DOHH2 (cell line): ENCODE results near the gene APLF.

Experiments
- H3F3A ChIP-seq: fragments of 200-600 bp; sonication (generic), shearing (Covaris generic); 2 replicates; pipeline ENCODE4 v1.6.0; 2016; ENCODE audit warnings: antibody characterized with exemption, mild to moderate bottlenecking; ENCODE audit not compliant: control insufficient read depth, insufficient read depth
- H3K27ac ChIP-seq: fragments of 200-600 bp; sonication (generic); 2 replicates; pipeline ENCODE4 v1.5.1; 2014; ENCODE audit warnings: low read depth, mild to moderate bottlenecking, low read length, moderate library complexity
- H3K27me3 ChIP-seq: fragments of 200-600 bp; sonication (generic); 2 replicates; pipeline ENCODE4 v1.6.1; 2014; ENCODE audit warnings: mild to moderate bottlenecking, low read length, mixed read lengths; ENCODE audit not compliant: control insufficient read depth
- H3K36me3 ChIP-seq: fragments of 200-600 bp; sonication (generic); 2 replicates; pipeline ENCODE4 v1.6.1; 2014; ENCODE audit warnings: mild to moderate bottlenecking, low read length, moderate library complexity, mixed read lengths; ENCODE audit not compliant: control insufficient read depth
- H3K4me1 ChIP-seq: fragments of 200-600 bp; sonication (generic); 2 replicates; pipeline ENCODE4 v1.6.1; 2014; ENCODE audit warnings: mild to moderate bottlenecking, low read length, mixed read lengths; ENCODE audit not compliant: control insufficient read depth
- H3K4me2 ChIP-seq: fragments of 200-600 bp; sonication (generic); 2 replicates; pipeline ENCODE4 v1.6.0; 2014; ENCODE audit warnings: mild to moderate bottlenecking, low read length, moderate library complexity
- H3K4me3 ChIP-seq: fragments of 200-600 bp; sonication (generic); 2 replicates; pipeline ENCODE4 v1.5.1; 2014; ENCODE audit warnings: mild to moderate bottlenecking, low read length, mixed read lengths
- H3K79me2 ChIP-seq: fragments of 200-600 bp; sonication (generic); 2 replicates; pipeline ENCODE4 v1.6.1; 2014; ENCODE audit warnings: mild to moderate bottlenecking, low read length, mixed read lengths; ENCODE audit not compliant: control insufficient read depth
- H3K9me2 ChIP-seq: fragments of 200-600 bp; sonication (generic); replicated peaks from 2 replicates; pipeline ENCODE4 v1.6.1; 2014; ENCODE audit warnings: mild to moderate bottlenecking, low read length, mixed read lengths; ENCODE audit not compliant: control insufficient read depth
- H3K9me3 ChIP-seq: fragments of 200-600 bp; sonication (generic); 2 replicates; pipeline ENCODE4 v1.6.1; 2014; ENCODE audit warnings: antibody characterized with exemption, low read length, mixed read lengths; ENCODE audit not compliant: control insufficient read depth, insufficient read depth
- H4K20me1 ChIP-seq: fragments of 200-600 bp; sonication (generic); 2 replicates; pipeline ENCODE4 v1.6.0; 2014; ENCODE audit warnings: low read depth, mild to moderate bottlenecking, antibody characterized with exemption, low read length, moderate library complexity; ENCODE audit not compliant: control insufficient read depth, insufficient read depth
- CTCF ChIP-seq: fragments of 200-600 bp; sonication (generic); IDR thresholded peaks from one replicate; pipeline ENCODE4 v1.5.1; 2014; ENCODE audit warnings: antibody characterized with exemption, mild to moderate bottlenecking, low read depth, low read length; ENCODE audit not compliant: poor library complexity, severe bottlenecking
- EZH2phosphoT487 ChIP-seq: fragments of 200-600 bp; sonication (generic); IDR thresholded peaks from 2 replicates; pipeline ENCODE4 v1.6.1; 2017; ENCODE audit warnings: borderline replicate concordance, mild to moderate bottlenecking, antibody characterized with exemption, low read length, moderate library complexity, mixed read lengths

Gene APLF

DNA sequence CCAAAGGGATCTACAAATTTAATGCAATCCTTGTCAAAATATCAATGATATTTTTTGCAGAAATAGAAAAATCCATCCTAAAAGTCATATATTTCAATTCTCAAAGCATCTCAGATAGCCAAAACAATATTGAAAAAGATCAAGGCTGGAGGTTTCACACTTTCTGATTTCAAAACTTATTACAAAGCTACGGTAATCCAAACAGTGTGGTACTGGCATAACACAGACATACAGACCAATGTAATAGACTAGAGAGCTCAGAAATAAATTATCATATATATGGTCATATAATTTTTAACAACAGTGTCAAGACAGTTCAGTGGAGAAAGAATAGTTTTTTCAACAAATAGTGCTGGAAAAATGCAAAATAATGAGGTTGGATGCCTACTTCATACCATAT, 135.7 kb downstream of the APLF start:
- H3K27ac ChIP-seq: no peak overlapping the region
- no peak overlapping the region for H3K4me3 ChIP-seq
- no peaks in the 10 kb centered on the region for H3K36me3 ChIP-seq
- no peaks in the 10 kb centered on the region for H3F3A ChIP-seq
- H3K4me1 ChIP-seq: no peaks in the 10 kb centered on the region
- TF ChIP-seq CTCF (no peak), EZH2phosphoT487 (no peak)
- H3K9me2 ChIP-seq: no peaks in the 10 kb centered on the region
- no peaks in the 10 kb centered on the region for H3K79me2 ChIP-seq
- H3K4me2 ChIP-seq: no peak overlapping the region
- H3K9me3 ChIP-seq: peaks cover 11% of the 10 kb centered on the region
- H3K27me3 ChIP-seq: no peaks in the 10 kb centered on the region
- H4K20me1 ChIP-seq: no peaks in the 10 kb centered on the region

DNA sequence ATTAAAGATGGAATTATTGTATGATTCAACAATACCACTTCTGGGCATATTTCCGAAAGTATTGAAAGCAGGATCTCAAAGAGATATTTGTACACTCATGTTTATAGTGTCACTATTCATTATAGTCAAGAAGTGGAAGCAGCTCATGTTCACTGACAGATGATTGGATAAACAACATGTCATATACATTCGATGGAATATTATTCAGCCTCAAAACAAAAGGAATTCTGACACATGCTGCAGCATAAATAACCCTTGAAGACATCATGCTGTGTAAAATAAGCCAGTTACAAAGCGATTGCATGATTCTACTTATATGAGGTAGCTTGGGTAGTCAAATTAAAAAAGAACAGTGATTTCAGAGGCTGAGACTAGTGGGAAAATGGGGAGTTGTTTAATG, 136.7 kb downstream of the APLF start:
- H3K4me3 ChIP-seq: no peak overlapping the region
- H3F3A ChIP-seq: no peaks in the 10 kb centered on the region
- no peak overlapping the region for H3K27ac ChIP-seq

DNA sequence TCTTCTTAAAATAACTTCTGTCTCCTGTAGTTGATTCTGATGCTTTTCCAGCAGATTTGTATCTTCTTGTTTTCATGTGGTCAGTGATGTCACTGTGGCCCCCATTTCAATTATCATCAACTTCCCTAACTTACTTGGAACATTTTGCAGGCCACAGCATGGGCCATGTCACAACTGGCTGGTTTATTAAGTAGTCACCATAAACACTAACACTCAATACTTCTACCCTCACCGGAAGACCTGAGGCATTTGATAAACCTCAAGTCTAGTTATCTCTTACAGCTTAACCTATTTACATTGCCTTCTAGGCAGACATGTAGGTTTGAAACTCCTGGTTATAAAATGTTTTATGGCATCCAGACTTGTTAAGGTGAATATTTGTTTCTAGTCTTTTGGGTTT, 138.6 kb downstream of the APLF start:
- Histone ChIP-seq H3K36me3 (no peaks in the 10 kb centered on the region), H3K79me2 (no peaks in the 10 kb centered on the region), H3K9me3 (peaks cover 11% of the 10 kb centered on the region), H3K9me2 (no peaks in the 10 kb centered on the region), H3K4me2 (no peak overlapping the region), H4K20me1 (no peaks in the 10 kb centered on the region), H3F3A (no peaks in the 10 kb centered on the region), H3K4me3 (no peak overlapping the region), H3K27ac (no peak overlapping the region), H3K27me3 (no peaks in the 10 kb centered on the region), H3K4me1 (no peaks in the 10 kb centered on the region)
- TF ChIP-seq CTCF (no peak), EZH2phosphoT487 (no peak)

More for the DNA sequence above, 136.7 kb downstream of the APLF start:
- Histone ChIP-seq H3K79me2 (no peaks in the 10 kb centered on the region), H3K36me3 (no peaks in the 10 kb centered on the region), H3K27me3 (no peaks in the 10 kb centered on the region), H3K9me2 (no peaks in the 10 kb centered on the region), H3K9me3 (peaks cover 11% of the 10 kb centered on the region), H3K4me2 (no peak overlapping the region), H3K4me1 (no peaks in the 10 kb centered on the region), H4K20me1 (no peaks in the 10 kb centered on the region)
- TF ChIP-seq EZH2phosphoT487 (no peak), CTCF (no peak)

DNA sequence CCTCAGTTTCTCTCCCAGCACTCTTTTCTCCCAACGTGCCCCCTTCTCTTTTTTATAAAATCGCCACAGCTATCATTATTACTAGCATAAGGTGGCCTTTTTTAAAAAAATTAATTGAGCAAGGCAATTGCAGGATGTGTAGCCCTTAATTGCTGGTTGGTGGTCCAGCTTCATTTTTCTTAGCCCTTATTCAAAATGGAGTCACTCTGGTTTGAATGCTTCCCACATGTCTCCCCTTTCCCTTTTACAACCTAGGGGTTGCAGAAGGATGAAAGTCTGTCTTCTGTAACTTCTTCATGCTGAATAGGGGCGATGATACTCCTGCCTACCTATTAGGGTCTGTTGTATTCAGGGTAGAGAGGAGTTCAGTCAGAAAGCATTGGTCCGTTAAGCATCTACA, 139.4 kb downstream of the APLF start:
- peaks cover 11% of the 10 kb centered on the region for H3K9me3 ChIP-seq
- H4K20me1 ChIP-seq: no peaks in the 10 kb centered on the region
- H3F3A ChIP-seq: no peaks in the 10 kb centered on the region

More for the DNA sequence above, 139.4 kb downstream of the APLF start:
- no peaks in the 10 kb centered on the region for H3K27me3 ChIP-seq
- no peak for TF ChIP-seq CTCF
- no peaks in the 10 kb centered on the region for H3K4me1 ChIP-seq
- no peak overlapping the region for H3K27ac ChIP-seq
- H3K36me3 ChIP-seq: no peaks in the 10 kb centered on the region
- no peak overlapping the region for H3K4me3 ChIP-seq
- H3K9me2 ChIP-seq: no peaks in the 10 kb centered on the region
- no peaks in the 10 kb centered on the region for H3K79me2 ChIP-seq
- no peak overlapping the region for H3K4me2 ChIP-seq
